DOHH2 (cell line): ENCODE measurements around the gene TLCD5.

Experiments
- H3F3A ChIP-seq: fragments of 200-600 bp; sonication (generic), shearing (Covaris generic); 2 replicates; pipeline ENCODE4 v1.6.0; 2016; ENCODE audit warnings: antibody characterized with exemption, mild to moderate bottlenecking; ENCODE audit not compliant: control insufficient read depth, insufficient read depth
- H3K27ac ChIP-seq: fragments of 200-600 bp; sonication (generic); 2 replicates; pipeline ENCODE4 v1.5.1; 2014; ENCODE audit warnings: low read depth, mild to moderate bottlenecking, low read length, moderate library complexity
- H3K27me3 ChIP-seq: fragments of 200-600 bp; sonication (generic); 2 replicates; pipeline ENCODE4 v1.6.1; 2014; ENCODE audit warnings: mild to moderate bottlenecking, low read length, mixed read lengths; ENCODE audit not compliant: control insufficient read depth
- H3K36me3 ChIP-seq: fragments of 200-600 bp; sonication (generic); 2 replicates; pipeline ENCODE4 v1.6.1; 2014; ENCODE audit warnings: mild to moderate bottlenecking, low read length, moderate library complexity, mixed read lengths; ENCODE audit not compliant: control insufficient read depth
- H3K4me1 ChIP-seq: fragments of 200-600 bp; sonication (generic); 2 replicates; pipeline ENCODE4 v1.6.1; 2014; ENCODE audit warnings: mild to moderate bottlenecking, low read length, mixed read lengths; ENCODE audit not compliant: control insufficient read depth
- H3K4me2 ChIP-seq: fragments of 200-600 bp; sonication (generic); 2 replicates; pipeline ENCODE4 v1.6.0; 2014; ENCODE audit warnings: mild to moderate bottlenecking, low read length, moderate library complexity
- H3K4me3 ChIP-seq: fragments of 200-600 bp; sonication (generic); 2 replicates; pipeline ENCODE4 v1.5.1; 2014; ENCODE audit warnings: mild to moderate bottlenecking, low read length, mixed read lengths
- H3K79me2 ChIP-seq: fragments of 200-600 bp; sonication (generic); 2 replicates; pipeline ENCODE4 v1.6.1; 2014; ENCODE audit warnings: mild to moderate bottlenecking, low read length, mixed read lengths; ENCODE audit not compliant: control insufficient read depth
- H3K9me2 ChIP-seq: fragments of 200-600 bp; sonication (generic); replicated peaks from 2 replicates; pipeline ENCODE4 v1.6.1; 2014; ENCODE audit warnings: mild to moderate bottlenecking, low read length, mixed read lengths; ENCODE audit not compliant: control insufficient read depth
- H3K9me3 ChIP-seq: fragments of 200-600 bp; sonication (generic); 2 replicates; pipeline ENCODE4 v1.6.1; 2014; ENCODE audit warnings: antibody characterized with exemption, low read length, mixed read lengths; ENCODE audit not compliant: control insufficient read depth, insufficient read depth
- H4K20me1 ChIP-seq: fragments of 200-600 bp; sonication (generic); 2 replicates; pipeline ENCODE4 v1.6.0; 2014; ENCODE audit warnings: low read depth, mild to moderate bottlenecking, antibody characterized with exemption, low read length, moderate library complexity; ENCODE audit not compliant: control insufficient read depth, insufficient read depth
- EZH2phosphoT487 ChIP-seq: fragments of 200-600 bp; sonication (generic); IDR thresholded peaks from 2 replicates; pipeline ENCODE4 v1.6.1; 2017; ENCODE audit warnings: borderline replicate concordance, mild to moderate bottlenecking, antibody characterized with exemption, low read length, moderate library complexity, mixed read lengths
- TF ChIP-seq, protein P1 (sequence below): fragments of 200-600 bp; sonication (generic); IDR thresholded peaks from one replicate; pipeline ENCODE4 v1.5.1; 2014; ENCODE audit warnings: antibody characterized with exemption, mild to moderate bottlenecking, low read depth, low read length; ENCODE audit not compliant: poor library complexity, severe bottlenecking

TLCD5 gene

DNA sequence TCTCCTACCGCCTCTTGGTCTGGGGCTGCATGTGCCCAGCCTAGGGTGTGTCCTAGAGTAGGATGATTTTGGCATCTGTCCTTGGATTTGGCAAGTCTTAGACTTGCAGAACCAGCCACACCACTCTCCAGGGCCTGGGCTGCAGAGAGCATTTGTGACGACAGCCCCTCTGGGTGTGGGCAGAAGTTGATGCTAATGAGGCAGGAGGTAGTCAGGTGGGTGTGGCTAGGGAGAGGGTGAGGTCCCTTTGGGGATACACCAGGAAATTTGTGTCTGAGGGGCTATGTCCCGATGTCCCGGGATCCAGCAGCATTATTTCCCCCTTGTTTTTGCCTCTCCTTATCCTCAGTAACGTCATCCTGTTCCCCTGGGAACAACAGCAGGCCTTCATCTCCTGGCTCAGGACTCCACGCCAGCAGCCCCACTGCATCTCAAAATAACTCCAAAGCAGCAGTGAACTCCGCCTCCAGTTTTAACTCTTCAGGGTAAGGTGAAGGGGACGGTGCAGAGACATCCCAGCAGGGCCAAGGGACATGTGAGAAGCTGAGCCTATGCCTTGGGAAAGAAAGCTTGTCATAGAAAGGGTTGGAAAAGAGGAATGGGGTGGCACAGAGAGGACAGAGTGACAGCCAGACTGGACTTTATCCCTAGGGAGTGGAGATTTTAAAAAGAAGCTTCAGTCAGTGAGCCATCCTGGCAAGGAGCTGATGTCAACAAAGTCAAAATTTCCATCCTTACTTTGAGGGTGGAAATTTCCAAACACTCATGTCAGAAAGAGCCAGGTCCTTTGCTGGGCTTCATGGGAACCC is 8.0 kb upstream of the TLCD5 start:
- Histone ChIP-seq H3K4me1 (no peaks in the 10 kb centered on the region), H3K4me2 (no peak overlapping the region), H3K9me3 (no peaks in the 10 kb centered on the region), H3K79me2 (no peaks in the 10 kb centered on the region), H3K27ac (no peak overlapping the region), H3K4me3 (no peak overlapping the region), H3F3A (no peaks in the 10 kb centered on the region), H4K20me1 (no peaks in the 10 kb centered on the region), H3K9me2 (no peaks in the 10 kb centered on the region), H3K27me3 (peaks cover 9% of the 10 kb centered on the region), H3K36me3 (no peaks in the 10 kb centered on the region)
- TF ChIP-seq, protein P1, sequence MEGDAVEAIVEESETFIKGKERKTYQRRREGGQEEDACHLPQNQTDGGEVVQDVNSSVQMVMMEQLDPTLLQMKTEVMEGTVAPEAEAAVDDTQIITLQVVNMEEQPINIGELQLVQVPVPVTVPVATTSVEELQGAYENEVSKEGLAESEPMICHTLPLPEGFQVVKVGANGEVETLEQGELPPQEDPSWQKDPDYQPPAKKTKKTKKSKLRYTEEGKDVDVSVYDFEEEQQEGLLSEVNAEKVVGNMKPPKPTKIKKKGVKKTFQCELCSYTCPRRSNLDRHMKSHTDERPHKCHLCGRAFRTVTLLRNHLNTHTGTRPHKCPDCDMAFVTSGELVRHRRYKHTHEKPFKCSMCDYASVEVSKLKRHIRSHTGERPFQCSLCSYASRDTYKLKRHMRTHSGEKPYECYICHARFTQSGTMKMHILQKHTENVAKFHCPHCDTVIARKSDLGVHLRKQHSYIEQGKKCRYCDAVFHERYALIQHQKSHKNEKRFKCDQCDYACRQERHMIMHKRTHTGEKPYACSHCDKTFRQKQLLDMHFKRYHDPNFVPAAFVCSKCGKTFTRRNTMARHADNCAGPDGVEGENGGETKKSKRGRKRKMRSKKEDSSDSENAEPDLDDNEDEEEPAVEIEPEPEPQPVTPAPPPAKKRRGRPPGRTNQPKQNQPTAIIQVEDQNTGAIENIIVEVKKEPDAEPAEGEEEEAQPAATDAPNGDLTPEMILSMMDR: no peak
- no peak for TF ChIP-seq EZH2phosphoT487

- Histone ChIP-seq H4K20me1 (no peaks in the 10 kb centered on the region), H3K4me1 (no peaks in the 10 kb centered on the region), H3K4me3 (no peak overlapping the region), H3K79me2 (no peaks in the 10 kb centered on the region), H3K9me2 (no peaks in the 10 kb centered on the region), H3K4me2 (no peak overlapping the region), H3K36me3 (no peaks in the 10 kb centered on the region), H3K27ac (no peak overlapping the region), H3K27me3 (peaks cover 9% of the 10 kb centered on the region), H3K9me3 (no peaks in the 10 kb centered on the region), H3F3A (no peaks in the 10 kb centered on the region)
- TF ChIP-seq, protein P1: no peak
- no peak for TF ChIP-seq EZH2phosphoT487
Observed at GRCh38 chr11:120317689-120318480, 7.2 kb upstream of the TLCD5 start.

DNA sequence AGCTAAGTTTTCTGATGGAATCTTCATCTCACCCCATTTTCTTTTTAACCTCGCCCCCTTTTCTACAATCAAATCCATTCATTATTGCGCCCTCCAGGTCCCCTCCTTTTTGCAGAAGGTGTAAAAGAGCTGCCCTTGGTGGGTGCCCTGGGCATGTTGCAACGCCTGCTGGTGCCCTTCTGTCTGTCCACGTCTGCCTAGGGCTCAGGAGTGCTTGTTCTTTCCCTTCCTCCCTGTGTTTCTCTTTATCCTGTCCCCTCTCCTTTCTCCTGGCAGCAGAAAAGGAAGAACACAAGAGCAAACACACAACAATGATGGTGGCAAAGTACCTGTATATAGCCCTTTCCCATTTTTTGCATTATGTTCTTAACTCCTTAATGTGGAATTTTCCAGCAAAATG is 6.2 kb upstream of the TLCD5 start:
- H3K36me3 ChIP-seq: no peaks in the 10 kb centered on the region
- peaks cover 18% of the 10 kb centered on the region for H3K27me3 ChIP-seq
- H3K4me3 ChIP-seq: no peak overlapping the region
- H3K4me2 ChIP-seq: no peak overlapping the region
- H3K27ac ChIP-seq: no peak overlapping the region
- no peaks in the 10 kb centered on the region for H3K9me3 ChIP-seq
- H3K4me1 ChIP-seq: no peaks in the 10 kb centered on the region
- H4K20me1 ChIP-seq: no peaks in the 10 kb centered on the region
- TF ChIP-seq, protein P1: no peak
- no peak for TF ChIP-seq EZH2phosphoT487
- H3K79me2 ChIP-seq: no peaks in the 10 kb centered on the region
- no peaks in the 10 kb centered on the region for H3F3A ChIP-seq
- H3K9me2 ChIP-seq: no peaks in the 10 kb centered on the region
